Epidermal melanocyte (primary cell): ENCODE measurements around the gene KBTBD8.

ENCODE experiments used
- DNase-seq: peaks from one replicate; pipeline ENCODE4 v3.0.0; 2011; ENCODE audit warnings: low spot score; ENCODE audit not compliant: insufficient read length

KBTBD8 gene

DNA sequence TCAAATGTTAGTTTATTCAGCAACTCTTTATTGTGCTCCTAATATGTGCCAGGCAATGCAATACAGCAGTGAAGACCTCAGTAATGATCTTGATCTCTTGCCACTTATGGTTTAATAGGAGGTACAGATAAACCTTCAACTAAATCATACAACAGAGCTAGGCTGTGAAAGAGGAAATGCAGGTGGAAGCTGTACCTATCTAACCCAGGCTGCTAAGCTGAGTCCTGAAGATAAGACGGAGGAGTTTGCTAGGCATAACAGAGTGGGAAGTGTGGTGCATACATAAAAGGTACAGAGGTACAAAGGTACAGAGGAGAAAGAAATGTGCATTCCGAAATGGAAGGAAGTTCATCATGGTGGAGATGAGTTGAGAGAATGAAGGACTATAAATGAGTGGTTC lies 35.0 kb downstream of the KBTBD8 start:
- no peak for DNase-seq

DNA sequence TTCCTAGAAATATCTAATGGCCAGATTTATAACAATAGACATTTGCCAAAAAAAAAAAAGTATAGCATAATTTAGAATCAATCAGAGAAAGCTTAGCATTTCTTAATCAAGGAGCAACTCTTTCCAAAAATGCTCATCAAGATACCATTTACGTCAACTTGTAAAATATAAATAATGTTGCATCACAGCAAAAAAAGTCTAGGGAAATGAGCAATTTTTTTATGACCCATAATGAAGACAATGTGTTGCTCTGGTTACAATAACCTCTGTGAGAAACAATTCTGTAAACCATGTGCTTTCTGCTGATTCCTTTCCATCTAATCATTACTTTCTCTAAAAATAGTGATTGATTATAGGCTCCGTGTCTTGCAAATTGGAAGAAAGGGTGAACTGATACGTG lies 36.3 kb downstream of the KBTBD8 start:
- DNase-seq: no peak

DNA sequence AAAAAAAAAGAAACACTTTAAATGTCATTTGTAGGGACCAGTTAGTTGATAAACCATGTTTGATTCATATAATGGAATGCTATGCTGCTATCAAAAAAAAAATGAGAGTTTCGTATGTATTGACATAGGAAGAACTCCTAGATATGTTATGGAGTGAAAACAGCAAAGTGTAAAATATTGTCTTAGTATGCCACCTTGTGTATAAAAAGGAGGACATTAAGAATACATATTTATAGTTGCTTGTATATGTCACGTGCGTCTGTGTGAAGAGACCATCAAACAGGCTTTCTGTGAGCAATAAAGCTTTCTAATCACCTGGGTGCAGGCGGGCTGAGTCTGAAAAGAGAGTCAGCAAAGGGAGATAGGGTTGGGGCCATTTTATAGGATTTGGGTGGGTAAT lies 39.5 kb downstream of the KBTBD8 start:
- DNase-seq: no peak

DNA sequence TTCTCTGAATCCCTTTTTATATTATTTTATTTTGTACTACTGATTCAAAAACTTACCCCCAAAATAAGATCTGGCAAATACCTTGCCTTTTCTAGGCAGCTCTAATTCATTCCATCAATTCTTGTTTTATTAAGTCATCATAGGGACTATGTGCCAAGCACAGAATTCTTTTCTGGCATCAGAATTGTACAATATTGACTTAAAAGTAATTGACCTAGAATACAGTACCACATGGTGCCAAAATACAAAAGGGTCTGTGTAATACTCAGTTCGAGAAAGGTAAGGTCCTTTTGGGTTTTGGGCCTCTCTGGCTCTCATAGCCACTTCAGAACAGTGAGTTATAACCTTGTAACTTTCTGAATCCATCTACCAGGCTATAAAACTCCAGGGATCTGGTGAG lies 46.2 kb downstream of the KBTBD8 start:
- no peak for DNase-seq

DNA sequence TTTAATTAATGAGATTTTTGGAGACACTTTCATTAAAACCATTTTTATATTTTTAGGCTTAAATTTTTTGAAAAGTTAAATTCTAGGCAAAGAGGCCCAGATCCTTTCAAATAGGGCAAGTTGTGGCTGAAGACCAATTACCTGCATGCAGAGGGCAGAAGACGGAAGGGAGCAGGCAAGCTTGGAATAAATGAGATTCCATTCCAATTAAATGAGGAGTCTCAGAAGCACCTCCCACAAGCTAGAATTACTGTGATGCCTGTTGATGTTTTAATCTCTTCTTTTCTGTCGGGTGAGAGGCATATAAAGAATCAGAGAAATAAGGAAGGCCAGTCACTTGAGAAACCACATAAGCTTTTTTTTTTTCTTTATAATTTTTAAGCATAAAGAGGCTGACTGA lies 46.8 kb downstream of the KBTBD8 start:
- DNase-seq: no peak

DNA sequence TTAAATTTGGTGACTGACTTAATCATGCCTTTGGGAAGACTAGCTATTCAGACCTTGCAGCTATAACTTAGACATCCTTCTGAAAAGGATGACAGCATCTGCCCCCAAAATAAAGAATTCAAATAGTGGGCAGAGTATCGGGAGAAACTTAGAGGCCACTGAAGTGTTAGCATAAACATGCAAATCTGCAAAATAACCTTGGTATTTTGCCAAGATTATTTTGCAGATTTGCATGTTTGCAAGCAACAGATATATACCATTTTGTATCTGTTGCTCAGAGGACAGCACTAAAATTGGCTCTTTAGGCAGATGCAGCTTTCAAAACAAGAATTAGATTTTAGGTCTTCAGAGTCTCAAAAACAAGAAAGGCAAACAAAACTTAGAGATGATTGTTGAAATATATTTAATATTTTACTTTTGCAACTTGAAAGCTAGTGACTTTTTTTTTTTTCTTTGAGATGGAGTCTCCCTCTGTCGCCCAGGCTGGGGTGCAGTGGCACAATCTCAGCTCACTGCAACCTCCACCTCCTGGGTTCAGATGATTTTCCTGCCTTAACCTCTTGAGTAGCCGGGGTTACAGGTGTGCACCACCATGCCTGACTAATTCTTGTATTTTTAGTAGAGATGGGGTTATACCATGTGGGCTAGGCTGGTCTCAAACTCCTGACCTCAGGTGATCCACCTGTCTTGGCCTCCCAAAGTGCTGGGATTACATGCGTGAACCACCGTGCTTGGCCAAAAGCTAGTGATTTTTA lies 47.8 kb downstream of the KBTBD8 start:
- no peak for DNase-seq

DNA sequence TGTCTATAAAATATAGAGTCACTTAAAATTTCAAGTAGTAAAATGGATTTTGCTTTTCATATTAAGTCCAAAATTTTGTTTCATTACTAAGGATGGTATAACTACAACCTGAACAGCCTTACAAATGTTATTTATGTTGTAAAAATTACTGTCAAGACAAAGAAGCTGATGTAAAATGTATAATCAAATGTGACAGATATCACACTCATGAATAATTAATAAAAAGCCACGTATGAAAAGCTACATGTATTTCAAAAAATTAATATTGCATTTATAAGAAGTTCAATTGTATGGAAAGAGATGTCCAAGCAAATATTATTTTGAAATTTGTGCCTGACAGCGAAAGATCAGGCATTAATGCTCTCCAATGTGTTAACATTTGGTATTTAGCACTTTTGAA lies 48.9 kb downstream of the KBTBD8 start:
- DNase-seq: no peak

DNA sequence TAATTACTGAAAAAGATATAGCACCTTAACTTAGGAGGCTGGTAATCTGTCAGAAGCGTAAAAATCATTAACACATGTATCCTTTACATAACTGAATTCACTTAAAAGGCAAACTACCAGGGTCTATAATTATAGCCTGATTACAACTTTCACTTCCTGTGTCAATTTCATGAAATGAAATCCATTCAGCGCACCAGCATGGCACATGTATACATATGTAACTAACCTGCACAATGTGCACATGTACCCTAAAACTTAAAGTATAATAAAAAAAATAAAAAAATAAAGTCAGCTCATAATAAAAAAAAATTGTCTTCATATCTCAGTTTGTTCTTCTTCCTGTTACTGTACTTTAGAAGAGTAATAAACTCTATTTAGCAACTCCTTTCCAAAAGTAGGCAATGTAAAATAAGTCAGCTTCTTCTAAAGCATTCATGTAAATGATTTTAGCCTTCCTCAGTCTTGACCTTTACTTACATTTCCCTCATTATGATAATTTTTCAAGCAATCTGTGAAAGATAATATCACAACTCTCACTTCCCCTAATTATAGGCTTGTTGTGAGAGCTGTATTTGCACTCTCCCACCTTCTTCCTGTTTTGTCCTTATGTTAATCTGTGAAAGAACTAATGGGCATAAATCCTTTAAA lies 50.1 kb downstream of the KBTBD8 start:
- DNase-seq: no peak

DNA sequence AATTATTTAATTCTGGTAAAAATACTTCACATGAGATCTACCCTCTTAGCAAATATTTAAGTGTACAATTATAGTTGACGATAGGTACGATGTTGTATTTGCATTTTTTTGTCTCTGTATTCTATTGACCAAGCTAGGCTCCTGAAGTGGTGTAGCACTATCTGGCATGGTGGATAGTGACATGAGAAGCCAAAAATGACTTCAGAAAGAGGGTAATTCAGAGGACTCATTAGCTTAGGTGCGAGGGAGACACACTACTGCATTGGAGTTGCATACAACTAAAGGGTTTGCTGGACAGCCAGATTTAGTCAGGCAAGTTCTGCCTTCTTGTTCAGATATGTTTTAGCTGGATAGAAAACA lies 50.6 kb downstream of the KBTBD8 start:
- no peak for DNase-seq

DNA sequence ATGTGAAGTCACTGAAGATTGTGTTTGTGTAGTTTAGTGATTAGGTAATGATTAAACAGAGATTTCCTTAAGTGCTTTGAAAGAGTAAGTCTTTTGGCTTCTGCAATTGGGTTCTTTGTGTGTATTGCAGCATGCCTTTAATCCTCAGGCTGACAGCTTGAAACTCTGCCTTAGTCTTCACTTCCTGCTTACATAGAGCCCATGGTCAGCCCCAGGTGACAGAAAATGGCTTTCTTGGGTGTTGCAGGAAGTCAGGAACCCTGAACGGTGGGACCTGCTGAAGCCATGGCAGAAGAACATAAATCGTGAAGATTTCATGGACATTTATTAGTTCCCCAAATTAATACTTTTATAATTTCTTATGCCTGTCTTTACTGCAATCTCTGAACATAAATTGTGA lies 61.3 kb downstream of the KBTBD8 start:
- DNase-seq: no peak
